ENCODE results near the gene ZDHHC20. TPM values are rescaled to one million over a fixed set of nuclear protein-coding genes. Genes with fewer than 3 reads are reported as not detected.
A peak's percentile ranks its signal among the peaks of the same experiment; 100 is the strongest.

ZDHHC20 gene
- polyA plus RNA-seq, 3 donors = 28.1 to 67.8 (median 66.8) TPM

DNA sequence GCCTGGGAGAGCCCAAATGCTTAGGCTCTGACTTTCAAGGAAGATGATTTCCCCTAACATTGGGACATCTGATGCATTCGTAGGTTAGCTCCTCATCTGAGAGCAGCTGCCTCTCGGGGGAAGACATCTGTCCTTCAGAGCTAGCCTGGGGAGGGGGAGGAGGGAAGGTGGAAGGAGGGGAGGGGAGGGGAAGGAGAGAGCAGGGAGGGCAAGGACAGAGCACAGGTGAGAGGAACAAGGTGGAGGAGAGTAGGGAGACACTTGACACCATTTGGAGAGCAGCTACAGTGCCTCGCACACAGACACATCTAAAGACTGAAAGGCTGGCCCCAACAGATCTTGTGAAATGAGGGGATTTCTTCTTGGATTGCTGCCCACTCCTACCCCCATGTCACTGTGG, 103.8 kb downstream of the ZDHHC20 start:
- Mint-ChIP-seq H3K4me1 (no peaks in the 10 kb centered on the region), H3K27me3 (ENCODE audit: low read depth in 3 of 3) (peaks cover 0 to 6% (median 2%) of the 10 kb centered on the region in 3 donors), H3K9me3 (peaks cover 0 to 11% (median 6%) of the 10 kb centered on the region in 7 donors), H3K4me3 (no peak overlapping the region), H3K36me3 (no peaks in the 10 kb centered on the region), H3K27ac (no peak overlapping the region)
- TF ChIP-seq, protein P1, sequence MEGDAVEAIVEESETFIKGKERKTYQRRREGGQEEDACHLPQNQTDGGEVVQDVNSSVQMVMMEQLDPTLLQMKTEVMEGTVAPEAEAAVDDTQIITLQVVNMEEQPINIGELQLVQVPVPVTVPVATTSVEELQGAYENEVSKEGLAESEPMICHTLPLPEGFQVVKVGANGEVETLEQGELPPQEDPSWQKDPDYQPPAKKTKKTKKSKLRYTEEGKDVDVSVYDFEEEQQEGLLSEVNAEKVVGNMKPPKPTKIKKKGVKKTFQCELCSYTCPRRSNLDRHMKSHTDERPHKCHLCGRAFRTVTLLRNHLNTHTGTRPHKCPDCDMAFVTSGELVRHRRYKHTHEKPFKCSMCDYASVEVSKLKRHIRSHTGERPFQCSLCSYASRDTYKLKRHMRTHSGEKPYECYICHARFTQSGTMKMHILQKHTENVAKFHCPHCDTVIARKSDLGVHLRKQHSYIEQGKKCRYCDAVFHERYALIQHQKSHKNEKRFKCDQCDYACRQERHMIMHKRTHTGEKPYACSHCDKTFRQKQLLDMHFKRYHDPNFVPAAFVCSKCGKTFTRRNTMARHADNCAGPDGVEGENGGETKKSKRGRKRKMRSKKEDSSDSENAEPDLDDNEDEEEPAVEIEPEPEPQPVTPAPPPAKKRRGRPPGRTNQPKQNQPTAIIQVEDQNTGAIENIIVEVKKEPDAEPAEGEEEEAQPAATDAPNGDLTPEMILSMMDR (IDR thresholded peaks at IDR 0.05) = no peak
- Histone ChIP-seq H4K20me1 (ENCODE audit: insufficient read depth, low read length) (no peaks in the 10 kb centered on the region), H3K4me1 (ENCODE audit: control insufficient read depth in 1 of 2, insufficient read depth in 2 of 2, low read length in 2 of 2) (no peaks in the 10 kb centered on the region), H3K9me3 (replicated peaks in 1 of 2; ENCODE audit: control insufficient read depth in 1 of 2, insufficient read depth in 1 of 2, low read length in 2 of 2) (no peaks in the 10 kb centered on the region), H2AFZ (ENCODE audit: insufficient read depth, low read depth, low read length, poor library complexity, severe bottlenecking) (no peak overlapping the region), H3K4me2 (replicated peaks; ENCODE audit: extremely low read depth, low read length, poor library complexity, severe bottlenecking) (no peak overlapping the region), H3K79me2 (ENCODE audit: insufficient read depth, low read length) (no peaks in the 10 kb centered on the region), H3K27ac (ENCODE audit: low read depth in 1 of 2, low read length in 2 of 2) (no peak overlapping the region), H3K27me3 (ENCODE audit: control insufficient read depth in 2 of 2, insufficient read depth in 2 of 2, low read length in 2 of 2) (no peaks in the 10 kb centered on the region), H3K9ac (ENCODE audit: insufficient read depth, low read length, poor library complexity, severe bottlenecking) (no peak overlapping the region), H3K36me3 (replicated peaks in 1 of 2; ENCODE audit: control insufficient read depth in 1 of 2, insufficient read depth in 2 of 2, low read length in 2 of 2) (no peaks in the 10 kb centered on the region), H3K4me3 (replicated peaks in 1 of 3; ENCODE audit: low read depth in 2 of 3, low read length in 3 of 3) (no peak overlapping the region)
- no peak for DNase-seq
- 86% methylated on average over 2 of the region's 3 CpGs for WGBS (ENCODE audit: insufficient coverage)
- intact Hi-C loops (cut with micrococcal nuclease) = no loop called here

DNA sequence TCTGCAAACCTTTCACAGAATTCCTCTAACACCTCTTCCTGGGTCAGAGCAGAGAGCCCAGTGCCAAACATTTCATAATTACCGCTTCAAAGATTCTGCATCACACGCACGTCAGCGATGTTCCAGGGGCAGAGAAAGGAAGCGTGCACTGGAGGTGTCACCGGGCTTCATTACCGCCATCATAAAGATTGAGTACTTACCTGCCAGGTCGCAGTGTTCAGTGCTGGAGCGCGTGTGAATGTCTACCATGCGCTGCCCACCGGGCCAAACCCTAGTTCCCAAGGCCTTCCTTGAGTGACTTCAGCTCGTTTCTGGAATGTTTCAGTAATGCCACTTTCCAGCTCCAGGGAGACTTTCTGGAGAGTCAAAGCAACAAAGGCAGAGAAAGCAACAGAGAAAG, 104.4 kb downstream of the ZDHHC20 start:
- H4K20me1 ChIP-seq (ENCODE audit: insufficient read depth, low read length) = no peaks in the 10 kb centered on the region
- no peak overlapping the region for H3K27ac ChIP-seq (ENCODE audit: low read depth in 1 of 2, low read length in 2 of 2)
- Mint-ChIP-seq H3K4me3 (no peak overlapping the region), H3K4me1 (no peaks in the 10 kb centered on the region), H3K9me3 (peaks cover 0 to 11% (median 4%) of the 10 kb centered on the region in 7 donors), H3K36me3 (no peaks in the 10 kb centered on the region), H3K27me3 (ENCODE audit: low read depth in 3 of 3) (peaks cover 0 to 6% (median 2%) of the 10 kb centered on the region in 3 donors), H3K27ac (peak overlapping the region in 1 of 7 donors; percentile 51)
- no peaks in the 10 kb centered on the region for H3K27me3 ChIP-seq (ENCODE audit: control insufficient read depth in 2 of 2, insufficient read depth in 2 of 2, low read length in 2 of 2)
- H3K36me3 ChIP-seq (replicated peaks in 1 of 2; ENCODE audit: control insufficient read depth in 1 of 2, insufficient read depth in 2 of 2, low read length in 2 of 2) = no peaks in the 10 kb centered on the region
- H3K79me2 ChIP-seq (ENCODE audit: insufficient read depth, low read length) = no peaks in the 10 kb centered on the region
- H2AFZ ChIP-seq (ENCODE audit: insufficient read depth, low read depth, low read length, poor library complexity, severe bottlenecking) = no peak overlapping the region
- H3K4me3 ChIP-seq (replicated peaks in 1 of 3; ENCODE audit: low read depth in 2 of 3, low read length in 3 of 3) = no peak overlapping the region
- H3K4me1 ChIP-seq (ENCODE audit: control insufficient read depth in 1 of 2, insufficient read depth in 2 of 2, low read length in 2 of 2) = no peaks in the 10 kb centered on the region
- TF ChIP-seq, protein P1 (IDR thresholded peaks at IDR 0.05) = no peak
- intact Hi-C loops (cut with micrococcal nuclease) = no loop called here
- H3K9ac ChIP-seq (ENCODE audit: insufficient read depth, low read length, poor library complexity, severe bottlenecking) = no peak overlapping the region
- DNase-seq = no peak
- 95% methylated on average over 12 of the region's 13 CpGs for WGBS (ENCODE audit: insufficient coverage)
- no peaks in the 10 kb centered on the region for H3K9me3 ChIP-seq (replicated peaks in 1 of 2; ENCODE audit: control insufficient read depth in 1 of 2, insufficient read depth in 1 of 2, low read length in 2 of 2)
- H3K4me2 ChIP-seq (replicated peaks; ENCODE audit: extremely low read depth, low read length, poor library complexity, severe bottlenecking) = no peak overlapping the region

Measured in CD14-positive monocyte (primary cell).